Stimulated activated CD4-positive, alpha-beta T cell treated with anti-CD3 and anti-CD28 coated beads, TNF-alpha, amount 100 ng/mL, for 24 hours (primary cell): ENCODE data around the gene NUP210.
A peak's percentile ranks its signal among the peaks of the same experiment; 100 is the strongest.
"Not testable (repeated sequence)": the region's sequence is repeated elsewhere in the genome, so short reads cannot be mapped to it uniquely, and the experiment has no call there.

Source experiments
- DNase-seq, 3 experiments: peaks; one replicate each; pipeline ENCODE4 v3.0.0-alpha.2; 2020; ENCODE audit warnings: low read depth in 3 of 3

NUP210 gene

GRCh38 chr3:13420045-13420830 is at the start of gene NUP210:
NUP210 (minus strand) TSS chr3:13420322; CDS start chr3:13420226, 96 bp downstream.
- DNase-seq = peak in 2 of 3 experiments; percentile 57 to 79

- DNase-seq = no peak
Measured at GRCh38 chr3:13466781-13467180, 46.7 kb upstream of the NUP210 start.

GRCh38 chr3:13465236-13465873 is 45.2 kb upstream of the NUP210 start:
- DNase-seq = no peak

- no peak for DNase-seq
Measured at GRCh38 chr3:13463618-13464400, 43.7 kb upstream of the NUP210 start.

- DNase-seq = no peak
Measured at GRCh38 chr3:13462822-13463221, 42.7 kb upstream of the NUP210 start.

GRCh38 chr3:13462125-13462629 is 42.1 kb upstream of the NUP210 start:
- DNase-seq = no peak

GRCh38 chr3:13461169-13462124 is 41.3 kb upstream of the NUP210 start:
- DNase-seq = peak; percentile 51 to 74 (median 54)

- no peak for DNase-seq
Measured at GRCh38 chr3:13460341-13460736, 40.2 kb upstream of the NUP210 start.

GRCh38 chr3:13459605-13460340 is 39.7 kb upstream of the NUP210 start:
- no peak for DNase-seq

- no peak for DNase-seq
Measured at GRCh38 chr3:13457593-13457992, 37.5 kb upstream of the NUP210 start.

- no peak for DNase-seq
Measured at GRCh38 chr3:13455644-13456043, 35.5 kb upstream of the NUP210 start.

- DNase-seq = peak in 2 of 3 experiments; percentile 16 to 24
Measured at GRCh38 chr3:13452490-13453335, 32.6 kb upstream of the NUP210 start.

- DNase-seq = peak; percentile 8 to 12 (median 10)
Measured at GRCh38 chr3:13451301-13451673, 31.2 kb upstream of the NUP210 start.

GRCh38 chr3:13442882-13443281 is 22.8 kb upstream of the NUP210 start:
- DNase-seq = not testable (repeated sequence)

- no peak for DNase-seq
Measured at GRCh38 chr3:13440204-13440817, 20.2 kb upstream of the NUP210 start.

GRCh38 chr3:13436213-13436612 is 16.1 kb upstream of the NUP210 start:
- not testable (repeated sequence) for DNase-seq

GRCh38 chr3:13433912-13434311 is 13.8 kb upstream of the NUP210 start:
- no peak for DNase-seq

GRCh38 chr3:13432093-13432492 is 12.0 kb upstream of the NUP210 start:
- DNase-seq = no peak

GRCh38 chr3:13430411-13430875 is 10.3 kb upstream of the NUP210 start:
- not testable (repeated sequence) for DNase-seq
